Breast epithelium (tissue), 4 donors: Measurements from ENCODE around the gene TMEM79. TPM values are rescaled to one million over a fixed set of nuclear protein-coding genes. Genes with fewer than 3 reads are reported as not detected.

Source experiments
- DNase-seq, 2 donors: peaks; one replicate each; pipeline ENCODE4 v3.0.0-alpha.2; 2019; ENCODE audit warnings: low spot score in 2 of 2
- H3K27ac ChIP-seq, 2 donors: fragments of 200-600 bp; sonication (generic) in 1 of 2; one replicate each; pipeline ENCODE4 v1.5.1; 2016 to 2019; ENCODE audit warnings: mild to moderate bottlenecking in 1 of 2
- H3K27me3 ChIP-seq, 2 donors: fragments of 200-600 bp; sonication (generic) in 1 of 2; one replicate each; pipeline versions ENCODE4 v1.5.1 to v1.6.0; 2017 to 2019; ENCODE audit warnings: control low read depth in 1 of 2, mild to moderate bottlenecking in 1 of 2
- H3K36me3 ChIP-seq: fragments of 200-600 bp; one replicate; pipeline ENCODE4 v1.5.1; 2019
- H3K4me1 ChIP-seq, 2 donors: fragments of 200-600 bp; sonication (generic); one replicate each; pipeline ENCODE4 v1.5.1; 2016 to 2019; ENCODE audit warnings: control low read depth in 1 of 2
- H3K4me3 ChIP-seq, 3 donors: fragments of 200-600 bp; sonication (generic); 1 replicate in 2 of 3; 2 replicates in 1 of 3; pipeline ENCODE4 v1.5.1; 2016 to 2019; ENCODE audit warnings: mild to moderate bottlenecking in 3 of 3, moderate library complexity in 2 of 3
- H3K9me3 ChIP-seq, 2 donors: fragments of 200-600 bp; sonication (generic) in 1 of 2; one replicate each; pipeline ENCODE4 v1.5.1; 2016 to 2019; ENCODE audit warnings: control low read depth in 1 of 2
- CTCF ChIP-seq, 3 donors: fragments of 450-650 bp; IDR thresholded peaks; one replicate each; pipeline ENCODE4 v1.5.1; 2016 to 2017; ENCODE audit warnings: antibody characterized with exemption in 3 of 3, mild to moderate bottlenecking in 3 of 3, moderate library complexity in 3 of 3
- POLR2A ChIP-seq: fragments of 450-650 bp; IDR thresholded peaks from one replicate; pipeline ENCODE4 v1.6.1; 2016; ENCODE audit warnings: antibody characterized with exemption, mild to moderate bottlenecking, moderate library complexity
- POLR2AphosphoS5 ChIP-seq, 3 donors: sonication (generic); formaldehyde crosslinking; IDR thresholded peaks; one replicate each; pipeline ENCODE4 v1.6.1; 2017; ENCODE audit warnings: antibody characterized with exemption in 3 of 3
- intact Hi-C: fragments of 100-400 bp; cut with DNase I; formaldehyde crosslinking; loops from one replicate; pipeline ENCODE4 v1.15.1; 2023; ENCODE audit warnings: low total_unique reads
- total RNA-seq, 3 donors: library from RNA; depleted of rRNA; stranded (reverse); fragments of >200 nt; gene quantifications; one replicate each; pipeline ENCODE4 v1.1.0, GENCODE V29; 2016

Gene TMEM79
- 1 to 10 TPM; 1.3 to 7.8 (median 4.9) TPM for total RNA-seq

- peaks cover 0 to 18% of the 10 kb centered on the region in 2 donors for H3K4me1 ChIP-seq
- intact Hi-C loops = no loop called here
- H3K27me3 ChIP-seq = no peaks in the 10 kb centered on the region
- no peaks in the 10 kb centered on the region for H3K36me3 ChIP-seq
- DNase-seq = no peak
- peak within 1 kb of the TSS; percentile 88 to 94 for H3K27ac ChIP-seq
- peak within 1 kb of the TSS; percentile 77 to 96 (median 89) for H3K4me3 ChIP-seq
- TF ChIP-seq CTCF (IDR thresholded peaks at IDR 0.05) = no peak
- no peak for TF ChIP-seq POLR2AphosphoS5 (IDR thresholded peaks at IDR 0.05)
- no peak for TF ChIP-seq POLR2A
- no peaks in the 10 kb centered on the region for H3K9me3 ChIP-seq
Measured at GRCh38 chr1:156284112-156284511, at the start of gene TMEM79. TMEM79 (plus strand) TSS chr1:156284325; CDS start chr1:156285227, 902 bp downstream.

GRCh38 chr1:156236164-156236563 is 48.0 kb upstream of the TMEM79 start:
- Histone ChIP-seq H3K36me3 (no peaks in the 10 kb centered on the region), H3K27me3 (no peaks in the 10 kb centered on the region), H3K9me3 (no peaks in the 10 kb centered on the region), H3K4me1 (no peaks in the 10 kb centered on the region), H3K27ac (no peak overlapping the region), H3K4me3 (no peak overlapping the region)
- no peak for TF ChIP-seq POLR2AphosphoS5 (IDR thresholded peaks at IDR 0.05)
- TF ChIP-seq CTCF (IDR thresholded peaks at IDR 0.05) = no peak
- no peak for TF ChIP-seq POLR2A
- intact Hi-C loops = no loop called here
- DNase-seq = no peak

- Histone ChIP-seq H3K27me3 (no peaks in the 10 kb centered on the region), H3K9me3 (no peaks in the 10 kb centered on the region), H3K36me3 (no peaks in the 10 kb centered on the region), H3K4me1 (no peaks in the 10 kb centered on the region), H3K4me3 (no peak overlapping the region), H3K27ac (no peak overlapping the region)
- DNase-seq = no peak
- intact Hi-C loops = no loop called here
- TF ChIP-seq POLR2A = no peak
- no peak for TF ChIP-seq CTCF (IDR thresholded peaks at IDR 0.05)
- TF ChIP-seq POLR2AphosphoS5 (IDR thresholded peaks at IDR 0.05) = no peak
Measured at GRCh38 chr1:156238248-156238647, 45.9 kb upstream of the TMEM79 start.

- no peak for DNase-seq
- H3K27me3 ChIP-seq = no peaks in the 10 kb centered on the region
- H3K27ac ChIP-seq = no peak overlapping the region
- intact Hi-C loops = no loop called here
- no peaks in the 10 kb centered on the region for H3K36me3 ChIP-seq
- no peaks in the 10 kb centered on the region for H3K9me3 ChIP-seq
- H3K4me1 ChIP-seq = no peaks in the 10 kb centered on the region
- TF ChIP-seq POLR2AphosphoS5 (IDR thresholded peaks at IDR 0.05) (no peak), CTCF (IDR thresholded peaks at IDR 0.05) (no peak), POLR2A (no peak)
- no peak overlapping the region for H3K4me3 ChIP-seq
Measured at GRCh38 chr1:156241311-156241811, 42.8 kb upstream of the TMEM79 start.

- H3K27ac ChIP-seq = no peak within 1 kb of the TSS
- no peak for TF ChIP-seq POLR2AphosphoS5 (IDR thresholded peaks at IDR 0.05)
- no peak for TF ChIP-seq CTCF (IDR thresholded peaks at IDR 0.05)
- no peak for TF ChIP-seq POLR2A
- H3K4me3 ChIP-seq = no peak within 1 kb of the TSS
- H3K4me1 ChIP-seq = no peaks in the 10 kb centered on the region
- H3K27me3 ChIP-seq = no peaks in the 10 kb centered on the region
- no peak for DNase-seq
- no peaks in the 10 kb centered on the region for H3K9me3 ChIP-seq
- intact Hi-C loops = no loop called here
- H3K36me3 ChIP-seq = no peaks in the 10 kb centered on the region
Measured at GRCh38 chr1:156241926-156242325, 42.2 kb upstream of the TMEM79 start, which contains the start of gene BGLAP. BGLAP (plus strand) TSS chr1:156242184; CDS start chr1:156242232, 48 bp downstream.
